ENCODE measurements around the gene HNRNPAB. TPM values are rescaled to one million over a fixed set of nuclear protein-coding genes. Genes with fewer than 3 reads are reported as not detected.

The HNRNPAB gene
- total RNA-seq = 83.4 TPM
- long read RNA-seq, transcript HNRNPAB-205 (6 exons, 1,674 nt) = minor isoform, 6 of 30 reads
- long read RNA-seq, transcript HNRNPAB-202 (8 exons, 1,796 nt) = major isoform, 13 of 30 reads
- long read RNA-seq, partial matches to known transcripts = 3 of 30 reads
- long read RNA-seq, other reads (novel, unspliced or antisense) = 1 of 30 reads

DNA sequence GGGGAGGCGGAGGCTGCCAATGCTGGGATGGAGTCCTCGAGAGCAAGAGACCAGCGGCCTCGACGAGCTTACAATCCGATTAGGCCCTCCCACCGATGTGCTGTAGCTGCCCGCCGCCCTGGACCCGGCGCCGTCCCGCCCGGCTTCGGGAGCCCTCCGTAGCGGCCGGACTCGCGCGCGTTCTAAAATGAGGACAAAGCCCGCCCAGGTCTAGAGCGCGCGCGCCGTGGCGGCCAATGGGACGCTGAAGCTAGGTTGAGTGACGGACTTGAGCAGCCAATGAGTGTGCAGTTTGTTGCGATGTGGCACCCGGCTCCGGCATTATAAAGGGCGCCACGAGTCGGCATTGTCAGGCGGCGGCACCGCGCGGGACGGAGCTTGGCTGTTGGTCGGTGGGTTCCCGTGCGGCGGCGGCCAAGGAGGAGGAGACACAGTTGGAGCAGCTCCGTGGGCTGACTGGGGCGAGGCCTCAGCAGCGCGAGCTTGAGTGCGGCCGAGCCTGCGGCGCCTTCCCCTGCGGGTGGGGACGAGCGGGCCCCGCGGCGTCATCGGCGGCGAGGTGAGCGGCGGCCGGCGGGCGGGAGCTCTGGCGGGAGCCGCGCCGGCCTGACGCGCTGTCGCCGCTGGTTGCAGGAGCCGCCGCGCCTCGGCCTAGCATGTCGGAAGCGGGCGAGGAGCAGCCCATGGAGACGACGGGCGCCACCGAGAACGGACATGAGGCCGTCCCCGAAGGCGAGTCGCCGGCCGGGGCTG, at the start of gene HNRNPAB:
Gene HNRNPAB, plus strand, starts transcription at position 352 of the 753 bp plus-strand sequence. Its CDS starts 305 bp downstream, at position 657.
- DNase-seq (peak; percentile 96), ATAC-seq (ENCODE audit: poor library complexity) (peak; percentile 95)
- intact Hi-C loops (cut with DNase I) = no loop called here

DNA sequence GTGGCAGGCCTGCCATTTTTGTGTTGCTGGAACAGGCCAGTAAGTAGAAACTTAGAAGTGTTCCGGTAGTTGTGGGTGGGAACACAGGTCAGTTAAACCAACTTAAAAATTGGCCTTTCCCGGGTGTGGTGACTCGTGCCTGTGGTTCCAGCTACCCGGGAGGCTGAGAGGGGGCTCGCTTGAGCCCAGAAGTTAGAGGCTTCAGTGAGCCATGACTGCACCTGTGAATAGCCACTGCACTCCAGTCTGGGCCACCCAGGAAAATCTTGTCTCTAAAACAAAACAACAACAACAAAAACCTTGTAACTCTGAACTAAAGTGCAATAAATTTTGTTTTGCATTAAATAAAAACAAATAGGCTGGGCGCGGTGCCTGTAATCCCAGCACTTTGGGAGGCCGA, 49.3 kb upstream of the HNRNPAB start:
- no peak for DNase-seq
- no peak for ATAC-seq (ENCODE audit: poor library complexity)
- intact Hi-C loops (cut with DNase I) = no loop called here

DNA sequence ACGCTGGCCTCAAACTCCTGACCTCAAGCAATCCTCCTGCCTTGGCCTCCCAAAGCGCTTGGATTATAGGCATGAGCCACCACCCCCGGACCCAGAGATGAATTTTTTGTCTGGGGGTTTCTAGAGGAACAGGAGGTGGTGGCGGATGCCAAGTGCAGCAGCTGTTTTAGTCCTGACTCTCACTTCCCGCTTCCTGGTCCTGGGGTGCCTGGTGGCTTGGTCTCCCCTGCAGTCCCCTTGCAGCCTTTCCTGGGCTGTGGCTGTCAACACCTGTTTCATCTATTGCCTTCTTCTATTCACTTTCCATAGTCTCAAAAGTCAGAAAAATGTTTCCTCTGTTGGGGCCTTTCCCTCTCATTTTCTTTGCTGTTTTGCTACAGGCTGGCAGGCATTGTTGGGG, 44.2 kb upstream of the HNRNPAB start:
- intact Hi-C loops (cut with DNase I) = no loop called here
- DNase-seq (no peak), ATAC-seq (ENCODE audit: poor library complexity) (no peak)

DNA sequence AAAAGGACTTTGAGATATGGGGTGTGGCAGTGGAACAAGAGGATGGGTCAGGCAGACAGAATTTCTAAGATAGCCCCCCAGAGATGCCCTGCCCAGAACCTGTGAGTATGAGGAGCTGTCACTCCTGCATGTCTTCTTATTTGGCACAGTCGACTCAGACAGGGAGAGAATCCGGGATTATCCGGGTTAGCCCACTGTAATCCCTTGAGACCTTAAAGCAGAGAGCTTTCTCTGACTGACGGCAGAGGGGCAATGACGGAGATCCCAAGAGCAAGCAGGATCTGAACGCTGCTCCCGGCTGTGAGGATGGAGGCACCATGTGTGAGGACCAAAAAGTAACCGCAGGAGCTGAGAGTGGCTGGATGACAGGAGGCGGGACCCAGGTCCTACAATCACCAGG, 41.9 kb upstream of the HNRNPAB start:
- intact Hi-C loops (cut with DNase I) = no loop called here
- ATAC-seq (ENCODE audit: poor library complexity) = no peak
- no peak for DNase-seq

- intact Hi-C loops (cut with DNase I) = loop anchor here (1.0 kb wide), 1 partner anchor 88 kb away; no protein-coding TSS in a partner anchor
- DNase-seq (peak; percentile 90), ATAC-seq (ENCODE audit: poor library complexity) (peak; percentile 97)
Observed at GRCh38 chr5:178163772-178164735, 40.3 kb upstream of the HNRNPAB start.

DNA sequence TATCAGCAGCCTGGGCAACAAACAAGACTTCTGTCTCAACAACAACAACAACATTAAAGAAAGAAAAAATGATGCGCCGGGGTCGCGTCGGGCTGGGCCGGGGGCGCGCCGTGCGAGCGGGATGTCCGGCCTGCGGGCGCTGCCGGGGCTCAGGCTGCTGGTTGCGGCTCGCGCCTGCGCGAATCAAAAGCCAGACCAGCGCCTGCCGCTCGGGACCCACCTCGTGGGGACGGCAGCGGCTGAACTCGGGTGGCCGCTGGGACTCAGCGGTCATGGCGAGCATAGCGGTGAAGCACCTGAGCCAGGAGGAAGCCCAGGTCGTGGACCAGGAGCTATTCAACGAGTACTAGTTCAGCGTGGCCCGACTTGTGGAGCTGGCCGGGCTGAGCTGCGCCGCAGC, 38.8 kb upstream of the HNRNPAB start:
- no peak for ATAC-seq (ENCODE audit: poor library complexity)
- intact Hi-C loops (cut with DNase I) = no loop called here

DNA sequence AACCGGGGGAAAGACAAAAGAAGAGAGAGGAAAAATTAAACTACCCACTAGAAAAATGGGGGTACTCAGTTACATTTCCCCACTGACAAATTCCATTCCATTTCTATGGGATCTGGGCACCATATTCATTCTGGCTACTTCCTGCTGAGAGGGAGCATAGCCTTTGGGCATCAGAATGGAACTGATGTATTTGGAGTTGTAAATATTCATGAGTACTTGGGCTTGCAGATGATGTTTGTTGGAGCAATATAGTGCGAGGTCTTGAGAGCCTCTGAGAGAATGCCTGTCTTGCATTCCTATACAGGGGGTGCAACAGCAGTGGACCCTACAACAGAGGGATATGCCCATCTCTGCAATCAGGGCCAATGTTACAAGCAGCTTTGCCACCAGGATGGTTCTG, 33.9 kb upstream of the HNRNPAB start:
- DNase-seq = no peak
- intact Hi-C loops (cut with DNase I) = no loop called here
- ATAC-seq (ENCODE audit: poor library complexity) = no peak

More for the DNA sequence above, 38.8 kb upstream of the HNRNPAB start:
- DNase-seq = no peak

- intact Hi-C loops (cut with DNase I) = no loop called here
- DNase-seq = no peak
Observed at GRCh38 chr5:178174456-178174855, 29.9 kb upstream of the HNRNPAB start.

GRCh38 chr5:178176791-178177190, 27.5 kb upstream of the HNRNPAB start:
- DNase-seq = no peak
- ATAC-seq (ENCODE audit: poor library complexity) = no peak
- intact Hi-C loops (cut with DNase I) = no loop called here

More at GRCh38 chr5:178174456-178174855, 29.9 kb upstream of the HNRNPAB start:
- ATAC-seq (ENCODE audit: poor library complexity) = no peak

DNA sequence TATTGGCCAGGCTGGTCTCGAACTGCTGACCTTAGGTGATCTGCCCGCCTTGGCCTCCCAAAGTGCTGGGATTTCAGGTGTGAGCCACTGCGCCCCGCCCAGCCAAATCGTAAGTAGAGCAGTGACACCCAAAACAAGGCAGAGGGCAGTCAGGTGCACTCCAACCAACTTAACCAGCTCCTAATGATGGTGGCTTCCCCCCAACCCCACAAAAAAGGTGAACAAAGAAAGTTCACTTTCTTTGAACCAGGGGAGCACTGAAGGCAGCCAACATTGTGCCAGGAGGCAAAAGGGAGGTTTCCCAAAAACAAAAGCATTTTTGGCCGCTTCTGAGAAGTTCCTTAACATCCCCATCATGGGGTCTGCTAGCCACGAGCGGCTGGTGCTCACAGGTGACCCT, 26.8 kb upstream of the HNRNPAB start:
- ATAC-seq (ENCODE audit: poor library complexity) = no peak
- intact Hi-C loops (cut with DNase I) = no loop called here
- DNase-seq = no peak

- intact Hi-C loops (cut with DNase I) = no loop called here
- ATAC-seq (ENCODE audit: poor library complexity) (no peak), DNase-seq (no peak)
Observed at GRCh38 chr5:178180141-178180863, 24.0 kb upstream of the HNRNPAB start.

DNA sequence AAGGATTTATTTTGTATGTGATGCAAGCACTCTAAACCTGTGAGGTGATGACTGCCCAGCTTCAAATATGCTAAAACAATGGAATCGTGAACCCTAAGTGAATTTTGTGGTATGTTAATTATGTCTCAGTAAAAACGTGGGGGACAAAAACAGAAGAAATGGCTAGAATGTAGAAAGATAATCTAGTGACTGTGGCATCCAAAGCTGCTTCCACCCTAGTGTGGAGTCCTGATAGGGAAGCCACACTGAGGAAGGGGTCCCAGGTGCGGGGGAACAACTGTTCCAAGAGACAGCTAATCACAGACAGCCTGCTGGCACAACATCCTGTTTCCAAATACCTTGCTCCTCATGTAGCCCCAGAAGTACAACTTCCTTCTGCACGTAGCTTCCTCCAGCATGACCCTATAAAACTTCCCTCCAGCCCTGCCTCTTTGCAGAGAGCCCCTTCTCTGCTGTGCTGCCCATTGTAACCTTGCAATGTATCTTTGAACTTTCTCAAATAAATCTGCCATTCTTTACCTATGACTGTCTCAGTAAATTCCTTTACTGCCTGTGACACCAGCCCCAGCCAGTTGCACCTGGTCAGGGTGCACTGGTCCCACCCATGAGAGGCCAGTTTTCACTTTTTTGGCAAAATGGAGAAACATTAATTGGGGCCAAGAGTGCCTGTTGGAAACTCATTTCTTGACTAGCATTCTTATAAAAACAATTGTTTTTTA, 22.0 kb upstream of the HNRNPAB start:
- ATAC-seq (ENCODE audit: poor library complexity) (no peak), DNase-seq (no peak)
- intact Hi-C loops (cut with DNase I) = no loop called here

DNA sequence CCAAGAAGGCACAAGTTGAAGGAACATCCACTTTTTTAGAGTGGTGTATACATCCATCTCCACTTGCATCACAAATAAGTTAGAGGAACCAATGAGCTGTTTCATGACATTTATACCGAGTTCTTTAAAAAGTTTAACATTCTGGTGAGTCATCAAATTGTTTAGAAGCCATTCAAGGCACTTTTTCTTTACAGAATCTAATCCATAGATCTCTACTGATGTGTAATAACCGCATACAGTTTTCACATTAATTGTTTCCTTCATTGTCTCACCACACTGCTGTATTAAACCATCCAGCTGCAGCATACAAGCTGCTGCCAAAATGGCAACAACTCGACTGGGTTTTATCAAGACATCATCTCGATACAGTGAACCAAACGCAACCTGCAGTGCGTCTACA, 17.9 kb upstream of the HNRNPAB start:
- ATAC-seq (ENCODE audit: poor library complexity) = no peak
- intact Hi-C loops (cut with DNase I) = no loop called here
- no peak for DNase-seq

- DNase-seq = no peak
- intact Hi-C loops (cut with DNase I) = no loop called here
- no peak for ATAC-seq (ENCODE audit: poor library complexity)
Observed at GRCh38 chr5:178187014-178187413, 17.3 kb upstream of the HNRNPAB start, which contains the start of gene GMCL2. GMCL2 (minus strand) TSS chr5:178187371; CDS start chr5:178187299, 72 bp downstream.

GRCh38 chr5:178189433-178189832, 14.9 kb upstream of the HNRNPAB start:
- intact Hi-C loops (cut with DNase I) = no loop called here
- no peak for DNase-seq
- no peak for ATAC-seq (ENCODE audit: poor library complexity)

GRCh38 chr5:178191661-178192060, 12.7 kb upstream of the HNRNPAB start:
- intact Hi-C loops (cut with DNase I) = no loop called here
- no peak for ATAC-seq (ENCODE audit: poor library complexity)
- DNase-seq = no peak

- DNase-seq = no peak
- intact Hi-C loops (cut with DNase I) = no loop called here
- ATAC-seq (ENCODE audit: poor library complexity) = no peak
Observed at GRCh38 chr5:178192244-178192643, 12.1 kb upstream of the HNRNPAB start.

DNA sequence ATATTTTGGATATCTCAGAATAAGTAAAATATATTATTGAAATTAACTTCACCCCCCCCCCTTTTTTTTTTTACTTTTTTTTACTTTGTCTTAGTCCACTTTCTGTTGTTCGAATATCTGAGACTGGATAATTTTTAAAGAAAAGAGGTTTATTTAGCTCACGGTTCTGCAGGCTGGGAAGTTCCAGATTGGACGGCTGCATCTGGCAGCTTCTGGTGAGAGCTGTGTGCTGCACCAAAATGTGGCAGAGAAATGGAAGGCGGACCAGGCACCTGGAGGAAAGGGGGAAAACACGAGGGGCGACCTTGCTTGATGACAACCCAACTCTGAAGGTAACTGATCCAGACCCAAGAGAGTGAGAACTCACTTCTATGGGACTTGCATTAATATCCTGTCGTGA, 11.5 kb upstream of the HNRNPAB start:
- intact Hi-C loops (cut with DNase I) = no loop called here
- DNase-seq (no peak), ATAC-seq (ENCODE audit: poor library complexity) (no peak)

All from Right ventricle myocardium superior (tissue), 1 donor.